Gastrocnemius medialis (tissue), 4 donors: ENCODE results near the gene RNF121.

ENCODE experiments used
- CTCF ChIP-seq, 5 experiments: fragments of 450-650 bp in 3 of 5; fragments of 200-600 bp in 2 of 5; sonication (generic) in 2 of 5; IDR thresholded peaks in 4 of 5; conservative IDR thresholded peaks in 1 of 5; 1 replicate in 4 of 5; 2 replicates in 1 of 5; pipeline ENCODE4 v1.5.1; 2016 to 2019; ENCODE audit warnings: antibody characterized with exemption in 5 of 5, mild to moderate bottlenecking in 3 of 5, moderate library complexity in 3 of 5
- POLR2A ChIP-seq, 2 donors: fragments of 450-650 bp; IDR thresholded peaks; one replicate each; pipeline ENCODE4 v1.6.1; 2017; ENCODE audit warnings: antibody characterized with exemption in 2 of 2, mild to moderate bottlenecking in 2 of 2, moderate library complexity in 2 of 2

GRCh38 chr11:71949034-71949433 lies 20.2 kb downstream of the RNF121 start:
- TF ChIP-seq POLR2A (IDR thresholded peaks at IDR 0.05) (no peak), CTCF (IDR thresholded peaks at IDR 0.05 in 4 of 5, conservative IDR thresholded peaks at IDR 0.05 in 1 of 5) (no peak)
